ENCODE results near the gene RNF141. TPM values are rescaled to one million over a fixed set of nuclear protein-coding genes. Genes with fewer than 3 reads are reported as not detected.

Gene RNF141
- total RNA-seq, 2 experiments from 2014 or later: 19.4 to 20.8 TPM

DNA sequence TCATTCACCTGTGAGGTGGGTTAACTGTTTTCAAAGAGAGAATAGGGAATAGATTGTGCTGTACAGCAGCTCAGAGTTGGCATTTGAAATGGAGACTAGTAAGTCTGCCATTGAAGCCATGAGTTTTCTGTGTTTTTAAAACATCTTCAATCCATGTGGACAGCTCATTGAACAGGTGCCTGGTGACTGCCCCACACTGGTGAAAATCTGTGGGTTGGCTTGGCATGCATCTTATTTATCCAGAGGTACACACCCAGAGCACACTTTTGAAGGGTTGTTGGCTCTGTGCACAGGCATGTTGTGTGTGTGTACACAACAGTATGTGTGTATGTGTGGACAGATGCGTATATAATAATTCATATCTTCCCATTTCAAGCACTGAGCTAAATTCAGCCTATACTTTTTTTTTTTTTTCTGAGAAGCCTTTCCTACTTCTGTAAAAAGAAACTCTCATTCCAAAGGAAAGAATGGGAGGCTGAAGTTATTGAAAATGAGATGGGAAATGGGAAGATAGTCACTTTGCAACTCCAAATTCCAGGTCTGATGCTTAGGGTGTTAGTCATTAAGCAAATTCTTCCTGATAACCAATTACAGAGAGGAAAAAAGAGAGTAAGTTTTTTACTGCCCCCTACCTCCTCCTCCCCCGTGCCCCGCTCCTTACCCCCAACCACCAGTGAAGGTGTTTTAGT, 34.5 kb upstream of the RNF141 start:
- ChIA-PET POLR2A (no interaction called here), CTCF (no interaction called here)
- no peak overlapping the region for H3K4me3 Mint-ChIP-seq
- no peak for ATAC-seq
- H3K9me3 Mint-ChIP-seq: no peaks in the 10 kb centered on the region
- intact Hi-C loops (cut with micrococcal nuclease): no loop called here
- TF ChIP-seq, protein P1, sequence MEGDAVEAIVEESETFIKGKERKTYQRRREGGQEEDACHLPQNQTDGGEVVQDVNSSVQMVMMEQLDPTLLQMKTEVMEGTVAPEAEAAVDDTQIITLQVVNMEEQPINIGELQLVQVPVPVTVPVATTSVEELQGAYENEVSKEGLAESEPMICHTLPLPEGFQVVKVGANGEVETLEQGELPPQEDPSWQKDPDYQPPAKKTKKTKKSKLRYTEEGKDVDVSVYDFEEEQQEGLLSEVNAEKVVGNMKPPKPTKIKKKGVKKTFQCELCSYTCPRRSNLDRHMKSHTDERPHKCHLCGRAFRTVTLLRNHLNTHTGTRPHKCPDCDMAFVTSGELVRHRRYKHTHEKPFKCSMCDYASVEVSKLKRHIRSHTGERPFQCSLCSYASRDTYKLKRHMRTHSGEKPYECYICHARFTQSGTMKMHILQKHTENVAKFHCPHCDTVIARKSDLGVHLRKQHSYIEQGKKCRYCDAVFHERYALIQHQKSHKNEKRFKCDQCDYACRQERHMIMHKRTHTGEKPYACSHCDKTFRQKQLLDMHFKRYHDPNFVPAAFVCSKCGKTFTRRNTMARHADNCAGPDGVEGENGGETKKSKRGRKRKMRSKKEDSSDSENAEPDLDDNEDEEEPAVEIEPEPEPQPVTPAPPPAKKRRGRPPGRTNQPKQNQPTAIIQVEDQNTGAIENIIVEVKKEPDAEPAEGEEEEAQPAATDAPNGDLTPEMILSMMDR (IDR thresholded peaks at IDR 0.05): no peak
- H3K4me1 Mint-ChIP-seq (ENCODE audit: low read depth): no peaks in the 10 kb centered on the region
- no peaks in the 10 kb centered on the region for H3K36me3 Mint-ChIP-seq (ENCODE audit: low read depth)
- DNase-seq: no peak
- H3K27me3 Mint-ChIP-seq: no peaks in the 10 kb centered on the region
- H3K27ac Mint-ChIP-seq: no peak overlapping the region

GRCh38 chr11:10573556-10573955, 32.6 kb upstream of the RNF141 start:
- Mint-ChIP-seq H3K4me1 (ENCODE audit: low read depth) (no peaks in the 10 kb centered on the region), H3K4me3 (no peak overlapping the region), H3K36me3 (ENCODE audit: low read depth) (no peaks in the 10 kb centered on the region), H3K27ac (no peak overlapping the region), H3K27me3 (peaks cover 1% of the 10 kb centered on the region), H3K9me3 (no peaks in the 10 kb centered on the region)
- no peak for DNase-seq
- POLR2A ChIA-PET: interaction anchor here (1.0 to 1.5 kb wide), 2 partner anchors 33 to 115 kb away, joined by 3 to 5 read pairs; partner anchors contain the start of gene RNF141
- CTCF ChIA-PET: interaction anchor here (0.6 kb wide), 1 partner anchor 28 kb away, joined by 3 read pairs; no protein-coding TSS in a partner anchor
- intact Hi-C loops (cut with micrococcal nuclease): no loop called here
- ATAC-seq: no peak
- TF ChIP-seq, protein P1 (IDR thresholded peaks at IDR 0.05): no peak

DNA sequence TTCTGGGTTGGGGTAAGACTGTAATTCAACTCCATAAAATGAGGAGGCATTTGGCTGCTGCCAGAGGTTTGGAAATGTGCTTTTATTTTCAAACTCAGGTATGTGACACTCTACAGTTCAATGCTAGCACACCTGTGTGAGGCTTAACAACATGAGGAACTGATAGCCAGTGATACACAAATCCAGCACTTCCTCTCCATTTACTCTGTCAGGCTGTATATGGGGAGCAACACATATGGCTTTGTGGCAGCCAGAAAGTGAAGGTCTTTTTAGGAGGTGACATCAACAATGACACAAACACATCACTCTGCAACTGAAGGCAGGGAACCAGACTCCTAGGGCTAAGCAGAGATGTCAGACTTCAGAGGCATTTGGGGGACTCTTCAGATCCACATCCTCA, 32.0 kb upstream of the RNF141 start:
- ATAC-seq (no peak), DNase-seq (no peak)
- H3K36me3 Mint-ChIP-seq (ENCODE audit: low read depth): no peaks in the 10 kb centered on the region
- ChIA-PET CTCF (interaction anchor here (1.7 kb wide), 1 partner anchor 81 kb away, joined by 3 read pairs; no protein-coding TSS in a partner anchor), POLR2A (interaction anchor here (1.5 kb wide), 1 partner anchor 32 kb away, joined by 5 read pairs; the partner anchor contains the start of gene RNF141)
- TF ChIP-seq, protein P1 (IDR thresholded peaks at IDR 0.05): no peak
- H3K9me3 Mint-ChIP-seq: no peaks in the 10 kb centered on the region
- no peak overlapping the region for H3K4me3 Mint-ChIP-seq
- no peak overlapping the region for H3K27ac Mint-ChIP-seq
- H3K4me1 Mint-ChIP-seq (ENCODE audit: low read depth): no peaks in the 10 kb centered on the region
- intact Hi-C loops (cut with micrococcal nuclease): no loop called here
- H3K27me3 Mint-ChIP-seq: peaks cover 1% of the 10 kb centered on the region

GRCh38 chr11:10572533-10572932, 31.5 kb upstream of the RNF141 start:
- Mint-ChIP-seq H3K27ac (no peak overlapping the region), H3K4me1 (ENCODE audit: low read depth) (no peaks in the 10 kb centered on the region), H3K36me3 (ENCODE audit: low read depth) (no peaks in the 10 kb centered on the region), H3K27me3 (peaks cover 1% of the 10 kb centered on the region), H3K4me3 (no peak overlapping the region), H3K9me3 (no peaks in the 10 kb centered on the region)
- intact Hi-C loops (cut with micrococcal nuclease): no loop called here
- ChIA-PET POLR2A (interaction anchor here (0.8 to 1.2 kb wide), 2 partner anchors 19 to 25 kb away, joined by 3 read pairs; no protein-coding TSS in a partner anchor), CTCF (interaction anchor here (1.7 kb wide), 1 partner anchor 82 kb away, joined by 3 read pairs; no protein-coding TSS in a partner anchor)
- ATAC-seq (no peak), DNase-seq (no peak)
- TF ChIP-seq, protein P1 (IDR thresholded peaks at IDR 0.05): no peak

DNA sequence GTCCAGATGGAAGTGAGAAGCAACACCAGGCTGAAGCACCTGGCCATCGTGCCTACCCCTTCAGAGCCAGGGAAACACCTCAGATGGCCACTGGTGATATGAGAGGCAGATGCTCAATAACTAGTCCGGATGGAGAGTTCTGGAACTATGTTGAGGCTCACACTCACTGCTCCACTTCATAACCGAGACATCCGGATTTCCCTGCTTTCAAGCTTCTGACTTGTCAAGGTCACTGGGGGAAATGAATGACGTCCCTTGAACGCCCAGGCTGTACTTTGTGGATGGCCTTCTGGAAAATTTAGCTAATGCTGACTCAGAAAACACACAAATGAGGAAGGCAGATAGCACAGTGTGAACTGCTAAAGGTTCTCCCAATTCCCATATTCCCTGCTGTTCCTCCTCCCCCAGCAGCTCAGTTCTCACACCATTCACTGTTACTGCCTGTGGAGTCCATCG, 27.5 kb upstream of the RNF141 start, which contains the start of gene LYVE1:
Gene LYVE1, minus strand, starts transcription at position 180 of the 456 bp plus-strand sequence. Its CDS starts 133 bp downstream, at position 47.
- DNase-seq (no peak), ATAC-seq (no peak)
- Mint-ChIP-seq H3K36me3 (ENCODE audit: low read depth) (no peaks in the 10 kb centered on the region), H3K4me1 (ENCODE audit: low read depth) (no peaks in the 10 kb centered on the region), H3K4me3 (no peak within 1 kb of the TSS), H3K27me3 (peaks cover 1% of the 10 kb centered on the region), H3K27ac (no peak within 1 kb of the TSS), H3K9me3 (no peaks in the 10 kb centered on the region)
- ChIA-PET POLR2A (interaction anchor here (0.6 to 0.7 kb wide), 2 partner anchors 11 to 27 kb away, joined by 3 read pairs; no protein-coding TSS in a partner anchor), CTCF (no interaction called here)
- intact Hi-C loops (cut with micrococcal nuclease): no loop called here
- TF ChIP-seq, protein P1 (IDR thresholded peaks at IDR 0.05): no peak
